Liver (tissue), 9 donors: Measurements from ENCODE around the gene TENT5C. TPM values are rescaled to one million over a fixed set of nuclear protein-coding genes. Genes with fewer than 3 reads are reported as not detected.

Source experiments
- DNase-seq: peaks from one replicate; pipeline ENCODE4 v3.0.0-alpha.2; 2017; ENCODE audit warnings: low spot score
- H3K27ac ChIP-seq, 2 donors: one replicate each; pipeline ENCODE4 v1.7.0; 2013; ENCODE audit warnings: inconsistent platforms in 2 of 2, low read length in 2 of 2, control low read depth in 1 of 2, low read depth in 1 of 2, mild to moderate bottlenecking in 1 of 2
- H3K27me3 ChIP-seq, 4 donors: one replicate each; pipeline versions ENCODE4 v1.6.1 to v1.7.0; 2013; ENCODE audit warnings: low read length in 3 of 4, inconsistent platforms in 1 of 4, mild to moderate bottlenecking in 1 of 4, moderate library complexity in 1 of 4; ENCODE audit not compliant: control insufficient read depth in 4 of 4, insufficient read depth in 4 of 4
- H3K36me3 ChIP-seq, 4 donors: one replicate each; pipeline versions ENCODE4 v1.6.1 to v1.7.0; 2013; ENCODE audit warnings: low read length in 3 of 4, mild to moderate bottlenecking in 3 of 4, low read depth in 1 of 4, moderate library complexity in 1 of 4; ENCODE audit not compliant: control insufficient read depth in 4 of 4, insufficient read depth in 3 of 4
- H3K4me1 ChIP-seq, 4 donors: one replicate each; pipeline versions ENCODE4 v1.6.1 to v1.7.0; 2013; ENCODE audit warnings: low read length in 3 of 4, mild to moderate bottlenecking in 3 of 4, moderate library complexity in 1 of 4; ENCODE audit not compliant: control insufficient read depth in 4 of 4, insufficient read depth in 4 of 4
- H3K4me3 ChIP-seq, 3 donors: one replicate each; pipeline versions ENCODE4 v1.6.1 to v1.7.0; 2013; ENCODE audit warnings: low read length in 3 of 3, control low read depth in 1 of 3, low read depth in 1 of 3, mild to moderate bottlenecking in 1 of 3
- H3K9ac ChIP-seq, 2 donors: one replicate each; pipeline ENCODE4 v1.7.0; 2013; ENCODE audit warnings: low read length in 2 of 2, mild to moderate bottlenecking in 2 of 2, moderate library complexity in 2 of 2, control low read depth in 1 of 2, low read depth in 1 of 2
- H3K9me3 ChIP-seq, 4 donors: one replicate each; pipeline versions ENCODE4 v1.6.1 to v1.7.0; 2013; ENCODE audit warnings: low read length in 3 of 4; ENCODE audit not compliant: control insufficient read depth in 4 of 4
- ATF3 ChIP-seq: IDR thresholded peaks from 2 replicates; pipeline ENCODE4 v1.6.1; 2016; ENCODE audit warnings: antibody characterized with exemption
- CTCF ChIP-seq: fragments of 150-350 bp; IDR thresholded peaks from 2 replicates; pipeline ENCODE4 v1.5.1; 2017; ENCODE audit warnings: improper control_type of control experiment, low read depth, low read length; ENCODE audit not compliant: missing input control
- EGR1 ChIP-seq, 2 donors: IDR thresholded peaks; 2 replicates each; pipeline ENCODE4 v1.6.1; 2016 to 2018; ENCODE audit warnings: antibody characterized with exemption in 2 of 2, low read depth in 2 of 2
- FOXA1 ChIP-seq: IDR thresholded peaks from 2 replicates; pipeline ENCODE4 v1.6.1; 2016; ENCODE audit warnings: antibody characterized with exemption
- FOXA2 ChIP-seq: IDR thresholded peaks from 2 replicates; pipeline ENCODE4 v1.6.1; 2016; ENCODE audit warnings: antibody characterized with exemption
- GABPA ChIP-seq, 2 donors: IDR thresholded peaks in 1 of 2; conservative IDR thresholded peaks in 1 of 2; 2 replicates each; pipeline ENCODE4 v1.6.1; 2016; ENCODE audit warnings: antibody characterized with exemption in 2 of 2, mild to moderate bottlenecking in 1 of 2, moderate library complexity in 1 of 2
- HNF4A ChIP-seq, 2 donors: conservative IDR thresholded peaks; 2 replicates each; pipeline ENCODE4 v1.6.1; 2016; ENCODE audit warnings: antibody characterized with exemption in 2 of 2, mild to moderate bottlenecking in 2 of 2
- HNF4G ChIP-seq: IDR thresholded peaks from 2 replicates; pipeline ENCODE4 v1.6.1; 2016; ENCODE audit warnings: antibody characterized with exemption
- JUND ChIP-seq, 2 donors: IDR thresholded peaks; 2 replicates each; pipeline ENCODE4 v1.6.1; 2016; ENCODE audit warnings: antibody characterized with exemption in 2 of 2
- MAX ChIP-seq: IDR thresholded peaks from 2 replicates; pipeline ENCODE4 v1.6.1; 2016; ENCODE audit warnings: antibody characterized with exemption
- NR2F2 ChIP-seq: IDR thresholded peaks from 2 replicates; pipeline ENCODE4 v1.6.1; 2016; ENCODE audit warnings: antibody characterized with exemption
- RAD21 ChIP-seq, 2 donors: IDR thresholded peaks; 2 replicates each; pipeline ENCODE4 v1.6.1; 2016; ENCODE audit warnings: antibody characterized with exemption in 2 of 2, mild to moderate bottlenecking in 2 of 2
- REST ChIP-seq: IDR thresholded peaks from 2 replicates; pipeline ENCODE4 v1.6.1; 2016; ENCODE audit warnings: antibody characterized with exemption, mild to moderate bottlenecking
- RXRA ChIP-seq, 2 donors: IDR thresholded peaks; 2 replicates each; pipeline ENCODE4 v1.6.1; 2017 to 2018; ENCODE audit warnings: antibody characterized with exemption in 2 of 2, mild to moderate bottlenecking in 1 of 2
- SP1 ChIP-seq: IDR thresholded peaks from 2 replicates; pipeline ENCODE4 v1.6.1; 2018; ENCODE audit warnings: antibody characterized with exemption, mild to moderate bottlenecking
- TAF1 ChIP-seq: conservative IDR thresholded peaks from 2 replicates; pipeline ENCODE4 v1.6.1; 2016; ENCODE audit warnings: antibody characterized with exemption, mild to moderate bottlenecking
- YY1 ChIP-seq: IDR thresholded peaks from 2 replicates; pipeline ENCODE4 v1.6.1; 2016; ENCODE audit warnings: antibody characterized with exemption, mild to moderate bottlenecking
- WGBS: extraction: QIAGEN DNeasy Blood & Tissue Kit; methylation state at CpG from one replicate; pipeline ENCODE4 v1.1.7; 2013; 5-methylcytosine and 5-hydroxymethylcytosine counted together
- polyA plus RNA-seq, 2 donors: library from polyadenylated mRNA; stranded (reverse) in 1 of 2; unstranded in 1 of 2; fragments of 200-250 nt in 1 of 2; fragments of >200 nt in 1 of 2; fragmentation: Nextera tagmentation in 1 of 2; extraction: Ambion mirVana in 1 of 2; gene quantifications; one replicate each; pipeline versions ENCODE4 v1.2.1 to v1.2.3, GENCODE V29; 2013 to 2015
- total RNA-seq, 2 donors: library from RNA; depleted of rRNA; stranded (reverse); fragments of >200 nt; gene quantifications; one replicate each; pipeline ENCODE4 v1.2.3, GENCODE V29; 2014
- donor health status: healthy.
- donor health status: healthy.
- donor health status: healthy.
- donor health status: healthy.
- donor health status: healthy.

TENT5C gene
- total and polyA plus RNA-seq, 4 donors, result 1.1 to 200 (median 4.8) TPM

GRCh38 chr1:117570988-117571409 is 34.8 kb upstream of the TENT5C start:
- H3K4me3 ChIP-seq, result no peak overlapping the region
- no peaks in the 10 kb centered on the region for H3K4me1 ChIP-seq

GRCh38 chr1:117571496-117571895 is 34.4 kb upstream of the TENT5C start:
- Histone ChIP-seq H3K9ac (no peak overlapping the region), H3K9me3 (no peaks in the 10 kb centered on the region), H3K27ac (no peak overlapping the region), H3K4me3 (no peak overlapping the region), H3K4me1 (no peaks in the 10 kb centered on the region), H3K27me3 (no peaks in the 10 kb centered on the region), H3K36me3 (no peaks in the 10 kb centered on the region)
- WGBS, result 82% methylated on average over 5 of the region's 5 CpGs
- peak; percentile 8 for DNase-seq
- TF ChIP-seq HNF4A (conservative IDR thresholded peaks at IDR 0.05), result no peak
- no peak for TF ChIP-seq JUND (IDR thresholded peaks at IDR 0.05)
- TF ChIP-seq GABPA (IDR thresholded peaks at IDR 0.05 in 1 of 2, conservative IDR thresholded peaks at IDR 0.05 in 1 of 2), result no peak
- no peak for TF ChIP-seq HNF4G
- no peak for TF ChIP-seq YY1
- TF ChIP-seq RXRA (IDR thresholded peaks at IDR 0.05), result no peak
- no peak for TF ChIP-seq FOXA2
- no peak for TF ChIP-seq FOXA1
- TF ChIP-seq ATF3, result no peak
- TF ChIP-seq EGR1 (IDR thresholded peaks at IDR 0.05; ENCODE audit: low read depth in 2 of 2), result no peak
- TF ChIP-seq MAX, result no peak
- TF ChIP-seq RAD21 (IDR thresholded peaks at IDR 0.05), result no peak
- TF ChIP-seq TAF1, result no peak
- TF ChIP-seq SP1, result no peak

More at GRCh38 chr1:117570988-117571409, 34.8 kb upstream of the TENT5C start:
- no peak for TF ChIP-seq GABPA (IDR thresholded peaks at IDR 0.05 in 1 of 2, conservative IDR thresholded peaks at IDR 0.05 in 1 of 2)
- TF ChIP-seq REST, result no peak
- TF ChIP-seq RXRA (IDR thresholded peaks at IDR 0.05), result no peak
- no peaks in the 10 kb centered on the region for H3K27me3 ChIP-seq
- no peak overlapping the region for H3K27ac ChIP-seq
- no peak overlapping the region for H3K9ac ChIP-seq
- DNase-seq, result peak; percentile 8
- WGBS, result 76% methylated on average over 8 of the region's 8 CpGs
- no peaks in the 10 kb centered on the region for H3K9me3 ChIP-seq
- no peaks in the 10 kb centered on the region for H3K36me3 ChIP-seq

- Histone ChIP-seq H3K9me3 (no peaks in the 10 kb centered on the region), H3K27me3 (no peaks in the 10 kb centered on the region), H3K36me3 (no peaks in the 10 kb centered on the region), H3K27ac (no peak overlapping the region), H3K4me3 (no peak overlapping the region), H3K4me1 (no peaks in the 10 kb centered on the region), H3K9ac (no peak overlapping the region)
- WGBS, result 81% methylated on average over 4 of the region's 4 CpGs
- peak; percentile 30 for DNase-seq
- no peak for TF ChIP-seq FOXA1
- TF ChIP-seq RXRA (IDR thresholded peaks at IDR 0.05), result no peak
- TF ChIP-seq SP1, result no peak
- TF ChIP-seq HNF4G, result no peak
- no peak for TF ChIP-seq TAF1
- no peak for TF ChIP-seq EGR1 (IDR thresholded peaks at IDR 0.05; ENCODE audit: low read depth in 2 of 2)
- TF ChIP-seq CTCF, result no peak
- TF ChIP-seq ATF3, result no peak
- no peak for TF ChIP-seq JUND (IDR thresholded peaks at IDR 0.05)
- no peak for TF ChIP-seq MAX
- TF ChIP-seq NR2F2, result no peak
- TF ChIP-seq FOXA2, result no peak
- TF ChIP-seq RAD21 (IDR thresholded peaks at IDR 0.05), result no peak
These were observed 33.3 kb upstream of the TENT5C start for GRCh38 chr1:117572546-117572945.
